ENCODE data around the gene FAM162A.
"Not testable (repeated sequence)": the region's sequence is repeated elsewhere in the genome, so short reads cannot be mapped to it uniquely, and the experiment has no call there.

The FAM162A gene

GRCh38 chr3:122358703-122359032 is 25.3 kb upstream of the FAM162A start:
- H3K9me3 ChIP-seq (ENCODE audit: control insufficient read depth, low read depth, low read length) = no peaks in the 10 kb centered on the region
- no peaks in the 10 kb centered on the region for H3K4me1 ChIP-seq (ENCODE audit: control insufficient read depth, low read depth, low read length)

GRCh38 chr3:122362026-122362425 is 22.0 kb upstream of the FAM162A start:
- Histone ChIP-seq H3K9ac (ENCODE audit: low read length) (no peak overlapping the region), H3K9me3 (ENCODE audit: control insufficient read depth, low read depth, low read length) (no peaks in the 10 kb centered on the region), H3K36me3 (ENCODE audit: control insufficient read depth, low read depth, low read length) (peaks cover 58% of the 10 kb centered on the region), H3K27ac (ENCODE audit: low read length) (no peak overlapping the region), H3K4me1 (ENCODE audit: control insufficient read depth, low read depth, low read length) (no peaks in the 10 kb centered on the region), H3K27me3 (ENCODE audit: control insufficient read depth, insufficient read depth, low read length) (no peaks in the 10 kb centered on the region), H3K4me3 (ENCODE audit: low read length) (no peak overlapping the region)

More at GRCh38 chr3:122358703-122359032, 25.3 kb upstream of the FAM162A start:
- Histone ChIP-seq H3K4me3 (ENCODE audit: low read length) (no peak overlapping the region), H3K27me3 (ENCODE audit: control insufficient read depth, insufficient read depth, low read length) (no peaks in the 10 kb centered on the region), H3K36me3 (ENCODE audit: control insufficient read depth, low read depth, low read length) (peaks cover 32% of the 10 kb centered on the region), H3K27ac (ENCODE audit: low read length) (no peak overlapping the region), H3K9ac (ENCODE audit: low read length) (no peak overlapping the region)

- Histone ChIP-seq H3K4me3 (ENCODE audit: low read length) (no peak overlapping the region), H3K27ac (ENCODE audit: low read length) (no peak overlapping the region), H3K36me3 (ENCODE audit: control insufficient read depth, low read depth, low read length) (peaks cover 75% of the 10 kb centered on the region), H3K27me3 (ENCODE audit: control insufficient read depth, insufficient read depth, low read length) (no peaks in the 10 kb centered on the region), H3K9me3 (ENCODE audit: control insufficient read depth, low read depth, low read length) (no peaks in the 10 kb centered on the region), H3K9ac (ENCODE audit: low read length) (no peak overlapping the region), H3K4me1 (ENCODE audit: control insufficient read depth, low read depth, low read length) (no peaks in the 10 kb centered on the region)
Observed at GRCh38 chr3:122364490-122364889, 19.5 kb upstream of the FAM162A start.

- Histone ChIP-seq H3K9me3 (ENCODE audit: control insufficient read depth, low read depth, low read length) (no peaks in the 10 kb centered on the region), H3K27me3 (ENCODE audit: control insufficient read depth, insufficient read depth, low read length) (no peaks in the 10 kb centered on the region), H3K4me3 (ENCODE audit: low read length) (no peak overlapping the region), H3K9ac (ENCODE audit: low read length) (no peak overlapping the region), H3K36me3 (ENCODE audit: control insufficient read depth, low read depth, low read length) (peaks cover 75% of the 10 kb centered on the region), H3K27ac (ENCODE audit: low read length) (no peak overlapping the region), H3K4me1 (ENCODE audit: control insufficient read depth, low read depth, low read length) (no peaks in the 10 kb centered on the region)
Observed at GRCh38 chr3:122365073-122365472, 18.9 kb upstream of the FAM162A start.

- H3K27ac ChIP-seq (ENCODE audit: low read length); H3K4me3 ChIP-seq (ENCODE audit: low read length); H3K9ac ChIP-seq (ENCODE audit: low read length); H3K27me3 ChIP-seq (ENCODE audit: control insufficient read depth, insufficient read depth, low read length); H3K9me3 ChIP-seq (ENCODE audit: control insufficient read depth, low read depth, low read length); H3K4me1 ChIP-seq (ENCODE audit: control insufficient read depth, low read depth, low read length): not testable (repeated sequence)
- peaks cover 81% of the 10 kb centered on the region for H3K36me3 ChIP-seq (ENCODE audit: control insufficient read depth, low read depth, low read length)
Observed at GRCh38 chr3:122365582-122366378, 18.2 kb upstream of the FAM162A start.

DNA sequence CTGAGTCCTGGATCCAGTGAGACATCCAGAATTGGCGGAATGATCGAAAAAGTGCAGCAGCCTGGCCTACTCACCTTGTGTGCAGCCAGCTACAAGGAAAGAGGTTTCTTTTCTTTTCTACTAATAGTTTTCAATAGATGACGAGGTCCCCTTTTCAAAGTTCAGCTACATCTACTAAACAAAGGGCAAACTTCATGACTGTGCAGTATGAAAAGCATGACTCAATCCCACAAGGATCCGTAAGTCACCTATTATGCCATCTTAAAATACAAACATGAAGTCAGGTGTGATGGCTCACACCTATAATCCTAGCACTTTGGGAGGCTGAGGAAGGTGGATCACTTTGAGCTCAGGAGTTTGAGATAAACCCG is 17.6 kb upstream of the FAM162A start:
- no peaks in the 10 kb centered on the region for H3K9me3 ChIP-seq (ENCODE audit: control insufficient read depth, low read depth, low read length)
- no peak overlapping the region for H3K4me3 ChIP-seq (ENCODE audit: low read length)
- peaks cover 78% of the 10 kb centered on the region for H3K36me3 ChIP-seq (ENCODE audit: control insufficient read depth, low read depth, low read length)
- no peaks in the 10 kb centered on the region for H3K27me3 ChIP-seq (ENCODE audit: control insufficient read depth, insufficient read depth, low read length)
- H3K27ac ChIP-seq (ENCODE audit: low read length) = no peak overlapping the region
- H3K4me1 ChIP-seq (ENCODE audit: control insufficient read depth, low read depth, low read length) = no peaks in the 10 kb centered on the region
- no peak overlapping the region for H3K9ac ChIP-seq (ENCODE audit: low read length)

GRCh38 chr3:122374034-122374433 is 9.9 kb upstream of the FAM162A start:
- H3K27ac ChIP-seq (ENCODE audit: low read length) = no peak overlapping the region
- H3K4me3 ChIP-seq (ENCODE audit: low read length) = no peak overlapping the region
- H3K27me3 ChIP-seq (ENCODE audit: control insufficient read depth, insufficient read depth, low read length) = no peaks in the 10 kb centered on the region
- H3K9ac ChIP-seq (ENCODE audit: low read length) = no peak overlapping the region
- peaks cover 24% of the 10 kb centered on the region for H3K36me3 ChIP-seq (ENCODE audit: control insufficient read depth, low read depth, low read length)
- H3K9me3 ChIP-seq (ENCODE audit: control insufficient read depth, low read depth, low read length) = no peaks in the 10 kb centered on the region
- no peaks in the 10 kb centered on the region for H3K4me1 ChIP-seq (ENCODE audit: control insufficient read depth, low read depth, low read length)

- Histone ChIP-seq H3K27ac (ENCODE audit: low read length) (no peak overlapping the region), H3K9me3 (ENCODE audit: control insufficient read depth, low read depth, low read length) (no peaks in the 10 kb centered on the region), H3K27me3 (ENCODE audit: control insufficient read depth, insufficient read depth, low read length) (no peaks in the 10 kb centered on the region), H3K9ac (ENCODE audit: low read length) (no peak overlapping the region), H3K4me3 (ENCODE audit: low read length) (no peak overlapping the region), H3K36me3 (ENCODE audit: control insufficient read depth, low read depth, low read length) (peaks cover 10% of the 10 kb centered on the region), H3K4me1 (ENCODE audit: control insufficient read depth, low read depth, low read length) (peaks cover 3% of the 10 kb centered on the region)
Observed at GRCh38 chr3:122377975-122378374, 6.0 kb upstream of the FAM162A start.

GRCh38 chr3:122382888-122383666 is 905 bp upstream of the FAM162A start, which contains the start of gene MIX23:
Gene MIX23 (minus strand): TSS chr3:122383231. CDS start chr3:122383224, 7 bp downstream.
- peaks cover 4% of the 10 kb centered on the region for H3K36me3 ChIP-seq (ENCODE audit: control insufficient read depth, low read depth, low read length)
- H3K4me1 ChIP-seq (ENCODE audit: control insufficient read depth, low read depth, low read length) = peaks cover 8% of the 10 kb centered on the region
- peak within 1 kb of the TSS; percentile 98 for H3K4me3 ChIP-seq (ENCODE audit: low read length)
- H3K9ac ChIP-seq (ENCODE audit: low read length) = peak within 1 kb of the TSS; percentile 97
- no peaks in the 10 kb centered on the region for H3K27me3 ChIP-seq (ENCODE audit: control insufficient read depth, insufficient read depth, low read length)
- no peaks in the 10 kb centered on the region for H3K9me3 ChIP-seq (ENCODE audit: control insufficient read depth, low read depth, low read length)
- H3K27ac ChIP-seq (ENCODE audit: low read length) = peak within 1 kb of the TSS; percentile 96

GRCh38 chr3:122387709-122388108 is 3.7 kb downstream of the FAM162A start:
- Histone ChIP-seq H3K4me3 (ENCODE audit: low read length) (no peak overlapping the region), H3K27me3 (ENCODE audit: control insufficient read depth, insufficient read depth, low read length) (no peaks in the 10 kb centered on the region), H3K9ac (ENCODE audit: low read length) (no peak overlapping the region), H3K9me3 (ENCODE audit: control insufficient read depth, low read depth, low read length) (no peaks in the 10 kb centered on the region), H3K27ac (ENCODE audit: low read length) (no peak overlapping the region), H3K4me1 (ENCODE audit: control insufficient read depth, low read depth, low read length) (peaks cover 5% of the 10 kb centered on the region), H3K36me3 (ENCODE audit: control insufficient read depth, low read depth, low read length) (no peaks in the 10 kb centered on the region)

DNA sequence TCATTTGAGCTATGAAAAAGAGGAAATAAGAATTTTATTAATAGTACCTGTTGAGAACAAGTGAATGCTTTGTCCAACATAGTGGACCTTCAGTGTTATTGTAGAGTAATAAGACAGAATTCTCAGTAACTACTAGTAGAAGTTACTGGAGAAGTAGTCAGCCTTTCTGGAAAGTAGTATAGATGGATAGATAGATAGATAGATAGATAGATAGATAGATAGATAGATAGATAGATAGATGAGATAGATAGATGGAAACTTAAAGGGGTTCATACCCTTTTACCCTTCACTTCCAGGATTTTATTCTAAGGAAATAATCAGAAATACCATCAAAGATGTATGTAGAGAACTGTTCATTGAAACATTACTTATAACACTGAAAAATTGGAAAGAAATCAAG is 5.2 kb downstream of the FAM162A start:
- H3K9me3 ChIP-seq (ENCODE audit: control insufficient read depth, low read depth, low read length) = no peaks in the 10 kb centered on the region
- H3K9ac ChIP-seq (ENCODE audit: low read length) = no peak overlapping the region
- H3K4me3 ChIP-seq (ENCODE audit: low read length) = no peak overlapping the region
- H3K27me3 ChIP-seq (ENCODE audit: control insufficient read depth, insufficient read depth, low read length) = no peaks in the 10 kb centered on the region
- H3K27ac ChIP-seq (ENCODE audit: low read length) = no peak overlapping the region
- no peaks in the 10 kb centered on the region for H3K4me1 ChIP-seq (ENCODE audit: control insufficient read depth, low read depth, low read length)
- H3K36me3 ChIP-seq (ENCODE audit: control insufficient read depth, low read depth, low read length) = no peaks in the 10 kb centered on the region

DNA sequence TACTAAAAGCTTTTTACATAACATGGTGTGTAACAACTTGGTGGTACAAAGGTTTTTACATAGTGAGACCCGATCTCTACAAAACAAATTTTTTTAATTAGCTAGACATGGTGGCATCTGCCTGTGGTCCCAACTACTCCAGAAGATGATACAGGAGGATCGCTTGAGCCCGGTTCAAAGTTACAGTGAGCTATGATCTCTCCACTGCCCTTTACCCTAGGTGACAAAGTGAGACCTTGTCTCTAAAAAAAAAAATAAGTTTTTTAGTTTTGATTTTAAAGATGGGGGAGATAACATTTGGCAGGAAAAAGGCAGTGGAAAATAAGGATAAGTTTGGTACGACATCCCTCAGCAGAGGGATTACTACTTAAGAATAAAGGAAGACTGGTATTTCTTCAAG is 5.9 kb downstream of the FAM162A start:
- H3K9ac ChIP-seq (ENCODE audit: low read length) = no peak overlapping the region
- H3K9me3 ChIP-seq (ENCODE audit: control insufficient read depth, low read depth, low read length) = no peaks in the 10 kb centered on the region
- H3K4me1 ChIP-seq (ENCODE audit: control insufficient read depth, low read depth, low read length) = no peaks in the 10 kb centered on the region

More for the DNA sequence above, 5.9 kb downstream of the FAM162A start:
- Histone ChIP-seq H3K27me3 (ENCODE audit: control insufficient read depth, insufficient read depth, low read length) (no peaks in the 10 kb centered on the region), H3K4me3 (ENCODE audit: low read length) (no peak overlapping the region), H3K27ac (ENCODE audit: low read length) (no peak overlapping the region), H3K36me3 (ENCODE audit: control insufficient read depth, low read depth, low read length) (no peaks in the 10 kb centered on the region)
